ENCODE measurements around the gene BDKRB2. TPM values are rescaled to one million over a fixed set of nuclear protein-coding genes. Genes with fewer than 3 reads are reported as not detected.

Gene BDKRB2
- polyA plus RNA-seq, 2 of the 4 experiments (the other 2 are of a cell fraction) = 13.9 to 21.6 TPM

- TF ChIP-seq EHF (CRISPR knock-in tag; IDR thresholded peaks at IDR 0.05) = no peak
Measured at GRCh38 chr14:96217376-96217913, 12.8 kb downstream of the BDKRB2 start (continued).

DNA sequence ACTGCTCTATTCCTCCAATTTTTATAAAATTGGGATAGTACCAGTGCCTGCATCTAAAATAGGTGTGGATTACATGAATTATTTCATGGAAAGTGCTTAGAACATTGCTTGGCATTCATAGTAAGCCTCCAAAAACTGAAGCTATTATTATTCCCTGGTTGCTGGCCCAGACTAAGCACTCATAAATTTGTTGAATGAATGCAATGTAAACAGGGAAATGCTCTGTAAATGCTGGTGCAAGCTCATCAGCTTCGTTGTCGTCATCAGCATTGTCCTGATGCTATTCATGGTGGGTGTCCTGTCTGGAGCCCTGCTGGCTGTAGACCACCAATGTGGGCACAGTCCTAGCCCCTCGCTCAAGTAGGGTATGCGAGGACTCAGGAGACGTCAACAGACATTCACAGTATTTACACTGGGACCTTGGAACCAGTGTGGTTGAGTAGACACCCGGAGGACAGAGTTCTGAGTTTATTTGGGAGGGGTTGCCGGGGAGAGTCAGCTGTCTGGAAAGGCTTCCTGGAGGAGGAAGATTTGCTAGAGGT lies 16.5 kb downstream of the BDKRB2 start:
- 0 out of 6 replicates have a peak overlapping the region, but pooled peaks of 1 of the 2 experiments have one; percentile 10 for H3K27ac ChIP-seq
- no peak overlapping the region for H3K4me2 ChIP-seq
- 60% methylated on average over 7 of the region's 7 CpGs for WGBS (ENCODE audit: missing lambda C conversion rate)
- no peak overlapping the region for H3K4me3 ChIP-seq
- FAIRE-seq (no peak), DNase-seq (ENCODE audit: low read depth in 1 of 2, low spot score in 1 of 2) (no peak), ATAC-seq (no peak)
- peaks cover 36% of the 10 kb centered on the region for H3K4me1 ChIP-seq
- no peaks in the 10 kb centered on the region for H3K9me3 ChIP-seq
- ChIA-PET POLR2A (no interaction called here), CTCF (interaction anchor here (1.2 to 1.7 kb wide), 2 partner anchors 122 to 203 kb away, joined by 3 to 4 read pairs; no protein-coding TSS in a partner anchor)
- TF ChIP-seq EHF (CRISPR knock-in tag; IDR thresholded peaks at IDR 0.05) = no peak
- TF ChIP-seq KDM1A (IDR thresholded peaks at IDR 0.05; ENCODE audit: low read depth) = no peak
- TF ChIP-seq, protein P1, sequence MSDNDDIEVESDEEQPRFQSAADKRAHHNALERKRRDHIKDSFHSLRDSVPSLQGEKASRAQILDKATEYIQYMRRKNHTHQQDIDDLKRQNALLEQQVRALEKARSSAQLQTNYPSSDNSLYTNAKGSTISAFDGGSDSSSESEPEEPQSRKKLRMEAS (IDR thresholded peaks at IDR 0.05) = no peak
- TF ChIP-seq, protein P2, sequence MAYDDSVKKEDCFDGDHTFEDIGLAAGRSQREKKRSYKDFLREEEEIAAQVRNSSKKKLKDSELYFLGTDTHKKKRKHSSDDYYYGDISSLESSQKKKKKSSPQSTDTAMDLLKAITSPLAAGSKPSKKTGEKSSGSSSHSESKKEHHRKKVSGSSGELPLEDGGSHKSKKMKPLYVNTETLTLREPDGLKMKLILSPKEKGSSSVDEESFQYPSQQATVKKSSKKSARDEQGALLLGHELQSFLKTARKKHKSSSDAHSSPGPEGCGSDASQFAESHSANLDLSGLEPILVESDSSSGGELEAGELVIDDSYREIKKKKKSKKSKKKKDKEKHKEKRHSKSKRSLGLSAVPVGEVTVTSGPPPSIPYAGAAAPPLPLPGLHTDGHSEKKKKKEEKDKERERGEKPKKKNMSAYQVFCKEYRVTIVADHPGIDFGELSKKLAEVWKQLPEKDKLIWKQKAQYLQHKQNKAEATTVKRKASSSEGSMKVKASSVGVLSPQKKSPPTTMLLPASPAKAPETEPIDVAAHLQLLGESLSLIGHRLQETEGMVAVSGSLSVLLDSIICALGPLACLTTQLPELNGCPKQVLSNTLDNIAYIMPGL (CRISPR knock-in tag; IDR thresholded peaks at IDR 0.05; ENCODE audit: borderline replicate concordance) = no peak
- TF ChIP-seq RAD21 (conservative IDR thresholded peaks at IDR 0.05 in 1 of 2, IDR thresholded peaks at IDR 0.05 in 1 of 2) = no peak
- TF ChIP-seq E2F6 (IDR thresholded peaks at IDR 0.05; ENCODE audit: borderline replicate concordance, low read depth) = no peak
- TF ChIP-seq SREBF2 (IDR thresholded peaks at IDR 0.05) = no peak
- no peak for TF ChIP-seq TP53 (CRISPR knock-in tag; IDR thresholded peaks at IDR 0.05)
- TF ChIP-seq CEBPB (IDR thresholded peaks at IDR 0.05) = no peak
- no peak for TF ChIP-seq NFE2L2 (conservative IDR thresholded peaks at IDR 0.05; ENCODE audit: low read length)
- no peak for TF ChIP-seq ZSCAN20 (CRISPR knock-in tag; IDR thresholded peaks at IDR 0.05)

- WGBS (ENCODE audit: missing lambda C conversion rate) = 73% methylated on average over 8 of the region's 8 CpGs
- ATAC-seq = no peak
- no peak for FAIRE-seq
Measured at GRCh38 chr14:96221841-96222240, 17.2 kb downstream of the BDKRB2 start.

More at GRCh38 chr14:96221841-96222240, 17.2 kb downstream of the BDKRB2 start:
- CTCF ChIA-PET = interaction anchor here (0.7 to 1.8 kb wide), 4 partner anchors 11 to 202 kb away, joined by 3 to 4 read pairs (median 4); no protein-coding TSS in a partner anchor
- H3K4me2 ChIP-seq = no peak overlapping the region
- no peaks in the 10 kb centered on the region for H3K9me3 ChIP-seq
- H3K4me1 ChIP-seq = peaks cover 36% of the 10 kb centered on the region
- H3K4me3 ChIP-seq = no peak overlapping the region
- DNase-seq (ENCODE audit: low read depth in 1 of 2, low spot score in 1 of 2) = no peak
- no peak for TF ChIP-seq CHD4 (IDR thresholded peaks at IDR 0.05; ENCODE audit: borderline replicate concordance)
- TF ChIP-seq RAD21 (conservative IDR thresholded peaks at IDR 0.05 in 1 of 2, IDR thresholded peaks at IDR 0.05 in 1 of 2) = no peak
- no peak for TF ChIP-seq HDAC2 (IDR thresholded peaks at IDR 0.05)
- no peak for TF ChIP-seq MAZ (IDR thresholded peaks at IDR 0.05; ENCODE audit: borderline replicate concordance, low read depth, low read length)
- TF ChIP-seq CEBPB (IDR thresholded peaks at IDR 0.05) = no peak
- no peak for TF ChIP-seq MYC (IDR thresholded peaks at IDR 0.05; ENCODE audit: borderline replicate concordance, low read length)
- TF ChIP-seq ELK1 (IDR thresholded peaks at IDR 0.05; ENCODE audit: low read depth, low read length) = no peak
- no peak for TF ChIP-seq FOSL2 (IDR thresholded peaks at IDR 0.05)
- no peak for TF ChIP-seq FOSL2 (CRISPR knock-in tag; IDR thresholded peaks at IDR 0.05)
- TF ChIP-seq KDM1A (IDR thresholded peaks at IDR 0.05; ENCODE audit: low read depth) = no peak
- no peak for TF ChIP-seq JUN (IDR thresholded peaks at IDR 0.05)
- TF ChIP-seq HES2 (IDR thresholded peaks at IDR 0.05) = no peak
- POLR2A ChIA-PET = no interaction called here
- no peak overlapping the region for H3K27ac ChIP-seq
